A549 (cell line): Measurements from ENCODE around the gene ATP8A2.
"Not testable (repeated sequence)": the region's sequence is repeated elsewhere in the genome, so short reads cannot be mapped to it uniquely, and the experiment has no call there.

ENCODE experiments used
- CHD4 ChIP-seq: fragments of 200-600 bp; sonication (generic); IDR thresholded peaks from 2 replicates; pipeline ENCODE4 v1.6.1; 2016; ENCODE audit warnings: antibody characterized with exemption, mild to moderate bottlenecking, borderline replicate concordance
- POLR2A ChIP-seq: IDR thresholded peaks from 2 replicates; pipeline ENCODE4 v1.6.1; 2012; ENCODE audit warnings: mild to moderate bottlenecking, low read length
- TF ChIP-seq, protein P1 (sequence below): fragments of 200-600 bp; sonication (generic); IDR thresholded peaks from 2 replicates; pipeline ENCODE4 v1.6.1; 2016; ENCODE audit warnings: antibody characterized with exemption, mild to moderate bottlenecking, moderate library complexity
- TF ChIP-seq, protein P2 (sequence below): fragments of >200 bp; sonication (Bioruptor Twin); formaldehyde crosslinking; IDR thresholded peaks from 3 replicates; pipeline ENCODE4 v1.5.1; 2016

DNA sequence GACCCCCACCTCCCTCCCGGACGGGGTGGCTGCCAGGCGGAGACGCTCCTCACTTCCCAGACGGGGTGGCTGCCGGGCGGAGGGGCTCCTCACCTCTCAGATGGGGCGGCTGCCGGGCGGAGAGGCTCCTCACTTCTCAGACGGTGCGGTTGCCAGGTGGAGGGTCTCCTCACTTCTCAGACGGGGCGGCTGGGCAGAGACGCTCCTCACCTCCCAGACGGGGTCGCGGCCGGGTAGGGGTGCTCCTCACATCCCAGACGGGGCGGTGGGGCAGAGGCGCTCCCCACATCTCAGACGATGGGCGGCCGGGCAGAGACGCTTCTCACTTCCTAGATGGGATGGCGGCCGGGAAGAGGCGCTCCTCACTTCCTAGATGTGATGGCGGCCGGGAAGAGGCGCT is 141.3 kb downstream of the ATP8A2 start:
- TF ChIP-seq, protein P1, sequence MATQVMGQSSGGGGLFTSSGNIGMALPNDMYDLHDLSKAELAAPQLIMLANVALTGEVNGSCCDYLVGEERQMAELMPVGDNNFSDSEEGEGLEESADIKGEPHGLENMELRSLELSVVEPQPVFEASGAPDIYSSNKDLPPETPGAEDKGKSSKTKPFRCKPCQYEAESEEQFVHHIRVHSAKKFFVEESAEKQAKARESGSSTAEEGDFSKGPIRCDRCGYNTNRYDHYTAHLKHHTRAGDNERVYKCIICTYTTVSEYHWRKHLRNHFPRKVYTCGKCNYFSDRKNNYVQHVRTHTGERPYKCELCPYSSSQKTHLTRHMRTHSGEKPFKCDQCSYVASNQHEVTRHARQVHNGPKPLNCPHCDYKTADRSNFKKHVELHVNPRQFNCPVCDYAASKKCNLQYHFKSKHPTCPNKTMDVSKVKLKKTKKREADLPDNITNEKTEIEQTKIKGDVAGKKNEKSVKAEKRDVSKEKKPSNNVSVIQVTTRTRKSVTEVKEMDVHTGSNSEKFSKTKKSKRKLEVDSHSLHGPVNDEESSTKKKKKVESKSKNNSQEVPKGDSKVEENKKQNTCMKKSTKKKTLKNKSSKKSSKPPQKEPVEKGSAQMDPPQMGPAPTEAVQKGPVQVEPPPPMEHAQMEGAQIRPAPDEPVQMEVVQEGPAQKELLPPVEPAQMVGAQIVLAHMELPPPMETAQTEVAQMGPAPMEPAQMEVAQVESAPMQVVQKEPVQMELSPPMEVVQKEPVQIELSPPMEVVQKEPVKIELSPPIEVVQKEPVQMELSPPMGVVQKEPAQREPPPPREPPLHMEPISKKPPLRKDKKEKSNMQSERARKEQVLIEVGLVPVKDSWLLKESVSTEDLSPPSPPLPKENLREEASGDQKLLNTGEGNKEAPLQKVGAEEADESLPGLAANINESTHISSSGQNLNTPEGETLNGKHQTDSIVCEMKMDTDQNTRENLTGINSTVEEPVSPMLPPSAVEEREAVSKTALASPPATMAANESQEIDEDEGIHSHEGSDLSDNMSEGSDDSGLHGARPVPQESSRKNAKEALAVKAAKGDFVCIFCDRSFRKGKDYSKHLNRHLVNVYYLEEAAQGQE: not testable (repeated sequence)
- TF ChIP-seq, protein P2, sequence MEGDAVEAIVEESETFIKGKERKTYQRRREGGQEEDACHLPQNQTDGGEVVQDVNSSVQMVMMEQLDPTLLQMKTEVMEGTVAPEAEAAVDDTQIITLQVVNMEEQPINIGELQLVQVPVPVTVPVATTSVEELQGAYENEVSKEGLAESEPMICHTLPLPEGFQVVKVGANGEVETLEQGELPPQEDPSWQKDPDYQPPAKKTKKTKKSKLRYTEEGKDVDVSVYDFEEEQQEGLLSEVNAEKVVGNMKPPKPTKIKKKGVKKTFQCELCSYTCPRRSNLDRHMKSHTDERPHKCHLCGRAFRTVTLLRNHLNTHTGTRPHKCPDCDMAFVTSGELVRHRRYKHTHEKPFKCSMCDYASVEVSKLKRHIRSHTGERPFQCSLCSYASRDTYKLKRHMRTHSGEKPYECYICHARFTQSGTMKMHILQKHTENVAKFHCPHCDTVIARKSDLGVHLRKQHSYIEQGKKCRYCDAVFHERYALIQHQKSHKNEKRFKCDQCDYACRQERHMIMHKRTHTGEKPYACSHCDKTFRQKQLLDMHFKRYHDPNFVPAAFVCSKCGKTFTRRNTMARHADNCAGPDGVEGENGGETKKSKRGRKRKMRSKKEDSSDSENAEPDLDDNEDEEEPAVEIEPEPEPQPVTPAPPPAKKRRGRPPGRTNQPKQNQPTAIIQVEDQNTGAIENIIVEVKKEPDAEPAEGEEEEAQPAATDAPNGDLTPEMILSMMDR: not testable (repeated sequence)
- TF ChIP-seq CHD4, POLR2A: not testable (repeated sequence)
